HFFc6 (cell line): ENCODE measurements around the gene RFTN1. TPM values are rescaled to one million over a fixed set of nuclear protein-coding genes. Genes with fewer than 3 reads are reported as not detected.

Source experiments
- DNase-seq: peaks from one replicate; pipeline ENCODE4 v3.0.0-alpha.2; 2018
- H3K27ac Mint-ChIP-seq: 2 replicates; pipeline ENCODE4 v1.8.0; 2020; ENCODE audit warnings: mild to moderate bottlenecking, mixed read lengths
- H3K27me3 Mint-ChIP-seq: 2 replicates; pipeline ENCODE4 v1.8.0; 2021; ENCODE audit warnings: mild to moderate bottlenecking, moderate library complexity, mixed read lengths; ENCODE audit not compliant: insufficient read depth
- H3K36me3 Mint-ChIP-seq: 2 replicates; pipeline ENCODE4 v1.8.0; 2021; ENCODE audit warnings: low read depth, mixed read lengths
- H3K4me1 Mint-ChIP-seq: 2 replicates; pipeline ENCODE4 v1.8.0; 2020; ENCODE audit warnings: low read depth, mixed read lengths
- H3K4me3 Mint-ChIP-seq: 2 replicates; pipeline ENCODE4 v1.8.0; 2020; ENCODE audit warnings: mild to moderate bottlenecking, moderate library complexity, mixed read lengths
- H3K9me3 Mint-ChIP-seq: 2 replicates; pipeline ENCODE4 v1.8.0; 2020; ENCODE audit warnings: mild to moderate bottlenecking, mixed read lengths
- CTCF ChIP-seq: fragments of 200-600 bp; sonication (generic); IDR thresholded peaks from 2 replicates; pipeline ENCODE4 v1.5.0; 2021; ENCODE audit warnings: antibody characterized with exemption, mild to moderate bottlenecking
- total RNA-seq, 6 experiments: library from RNA; stranded (reverse); fragmentation: NEBNext Ultra II Directional; extraction: Animal tissue kit (Norgen Biotek cat#: 25700); gene quantifications; 2 replicates in 1 of 6; 3 replicates in 5 of 6; pipeline ENCODE4 v1.2.3, GENCODE V29; 2021

Gene RFTN1
- total RNA-seq, 6 experiments from 2014 or later = 53.4 to 62.4 (median 57.4) TPM

GRCh38 chr3:16406579-16406978, 106.9 kb downstream of the RFTN1 start:
- no peak overlapping the region for H3K27ac Mint-ChIP-seq
- no peaks in the 10 kb centered on the region for H3K27me3 Mint-ChIP-seq
- peaks cover 23% of the 10 kb centered on the region for H3K4me1 Mint-ChIP-seq
- H3K9me3 Mint-ChIP-seq = no peaks in the 10 kb centered on the region
- TF ChIP-seq CTCF = no peak
- no peak overlapping the region for H3K4me3 Mint-ChIP-seq
- DNase-seq = no peak
- peaks cover 24% of the 10 kb centered on the region for H3K36me3 Mint-ChIP-seq

- TF ChIP-seq CTCF = no peak
- peaks cover 28% of the 10 kb centered on the region for H3K36me3 Mint-ChIP-seq
- no peak overlapping the region for H3K27ac Mint-ChIP-seq
- H3K9me3 Mint-ChIP-seq = no peaks in the 10 kb centered on the region
- no peak overlapping the region for H3K4me3 Mint-ChIP-seq
- peaks cover 27% of the 10 kb centered on the region for H3K4me1 Mint-ChIP-seq
- peaks cover 2% of the 10 kb centered on the region; the same call in 1 of the 2 replicates for H3K27me3 Mint-ChIP-seq
- DNase-seq = no peak
Measured at GRCh38 chr3:16406166-16406565, 107.3 kb downstream of the RFTN1 start.

- Mint-ChIP-seq H3K27me3 (peaks cover 2% of the 10 kb centered on the region; the same call in 1 of the 2 replicates), H3K4me3 (no peak overlapping the region), H3K36me3 (peaks cover 29% of the 10 kb centered on the region), H3K9me3 (no peaks in the 10 kb centered on the region), H3K27ac (no peak overlapping the region), H3K4me1 (peaks cover 45% of the 10 kb centered on the region)
- TF ChIP-seq CTCF = no peak
- no peak for DNase-seq
Measured at GRCh38 chr3:16404349-16404895, 109.1 kb downstream of the RFTN1 start.

GRCh38 chr3:16402451-16402850, 111.0 kb downstream of the RFTN1 start:
- peak; percentile 12 for DNase-seq
- H3K4me1 Mint-ChIP-seq = peaks cover 51% of the 10 kb centered on the region
- no peaks in the 10 kb centered on the region for H3K9me3 Mint-ChIP-seq
- peak overlapping the region; percentile 36; the same call in 1 of the 2 replicates for H3K27ac Mint-ChIP-seq
- peaks cover 2% of the 10 kb centered on the region; the same call in 1 of the 2 replicates for H3K27me3 Mint-ChIP-seq
- peak overlapping the region; percentile 61 for H3K4me3 Mint-ChIP-seq
- peaks cover 24% of the 10 kb centered on the region for H3K36me3 Mint-ChIP-seq
- no peak for TF ChIP-seq CTCF

- peaks cover 49% of the 10 kb centered on the region for H3K4me1 Mint-ChIP-seq
- peak overlapping the region; percentile 2 for H3K27ac Mint-ChIP-seq
- H3K36me3 Mint-ChIP-seq = peaks cover 29% of the 10 kb centered on the region
- no peaks in the 10 kb centered on the region for H3K9me3 Mint-ChIP-seq
- no peak overlapping the region for H3K4me3 Mint-ChIP-seq
- TF ChIP-seq CTCF = no peak
- peaks cover 2% of the 10 kb centered on the region; the same call in 1 of the 2 replicates for H3K27me3 Mint-ChIP-seq
- DNase-seq = no peak
Measured at GRCh38 chr3:16401273-16401672, 112.2 kb downstream of the RFTN1 start.
